HepG2 (cell line): ENCODE measurements around the gene GANC. TPM values are rescaled to one million over a fixed set of nuclear protein-coding genes. Genes with fewer than 3 reads are reported as not detected.

ENCODE experiments used
- ARNTL ChIP-seq: sonication (generic); formaldehyde crosslinking; IDR thresholded peaks from 2 replicates; pipeline ENCODE4 v1.4.0; 2020; ENCODE audit warnings: mild to moderate bottlenecking, missing genetic modification reagents
- ASH2L ChIP-seq: fragments of 300-600, 200-600 bp; sonication (generic); IDR thresholded peaks from 2 replicates; pipeline ENCODE4 v1.7.0; 2017; ENCODE audit warnings: low read depth, mild to moderate bottlenecking, moderate library complexity, mixed read lengths, low read length; ENCODE audit not compliant: insufficient read length
- ELF1 ChIP-seq: sonication (generic); formaldehyde crosslinking; IDR thresholded peaks from 2 replicates; pipeline ENCODE4 v1.4.0; 2020; ENCODE audit warnings: missing genetic modification reagents
- EZH2 ChIP-seq: conservative IDR thresholded peaks from 2 replicates; pipeline ENCODE4 v1.6.1; 2012; ENCODE audit warnings: mild to moderate bottlenecking, low read depth, low read length, moderate library complexity
- HMG20A ChIP-seq: IDR thresholded peaks from 2 replicates; pipeline ENCODE4 v1.6.1; 2016; ENCODE audit warnings: borderline replicate concordance
- NONO ChIP-seq, 2 experiments: fragments of 450-650 bp in 1 of 2; sonication (generic) in 1 of 2; formaldehyde crosslinking in 1 of 2; IDR thresholded peaks in 1 of 2; conservative IDR thresholded peaks in 1 of 2; 2 replicates each; pipeline versions ENCODE4 v1.6.1 to v1.8.0; 2017 to 2022; ENCODE audit warnings: mild to moderate bottlenecking in 1 of 2, missing genetic modification reagents in 1 of 2, moderate library complexity in 1 of 2
- PCBP1 ChIP-seq: fragments of 200-400 bp; formaldehyde crosslinking; IDR thresholded peaks from 2 replicates; pipeline ENCODE4 v1.6.1; 2017; ENCODE audit warnings: mild to moderate bottlenecking, low read depth, low read length, borderline replicate concordance
- SALL2 ChIP-seq: sonication (generic); formaldehyde crosslinking; IDR thresholded peaks from 2 replicates; pipeline ENCODE4 v1.8.1; 2023; ENCODE audit warnings: mild to moderate bottlenecking, missing genetic modification reagents, inconsistent platforms
- SOX5 ChIP-seq: IDR thresholded peaks from 2 replicates; pipeline ENCODE4 v1.6.1; 2016; ENCODE audit warnings: borderline replicate concordance
- TGIF2 ChIP-seq: IDR thresholded peaks from 2 replicates; pipeline ENCODE4 v1.6.1; 2016; ENCODE audit warnings: control low read depth, missing compliant biosample characterization
- ZNF101 ChIP-seq: sonication (generic); formaldehyde crosslinking; IDR thresholded peaks from 2 replicates; pipeline ENCODE4 v1.4.0; 2020; ENCODE audit warnings: mild to moderate bottlenecking, low read depth, missing genetic modification reagents, borderline replicate concordance
- ZNF263 ChIP-seq: sonication (generic); formaldehyde crosslinking; IDR thresholded peaks from 2 replicates; pipeline ENCODE4 v1.4.0; 2020; ENCODE audit warnings: missing genetic modification reagents
- ZNF501 ChIP-seq: sonication (generic); formaldehyde crosslinking; IDR thresholded peaks from 2 replicates; pipeline ENCODE4 v1.5.1; 2020; ENCODE audit warnings: mild to moderate bottlenecking, moderate library complexity, missing genetic modification reagents
- ZNF629 ChIP-seq: sonication (generic); formaldehyde crosslinking; conservative IDR thresholded peaks from 2 replicates; pipeline ENCODE4 v1.5.0; 2020; ENCODE audit warnings: missing genetic modification reagents
- ZNF652 ChIP-seq: IDR thresholded peaks from 2 replicates; pipeline ENCODE4 v1.6.1; 2016; ENCODE audit warnings: low read depth, borderline replicate concordance
- polyA plus RNA-seq, 8 experiments: library from polyadenylated mRNA; depleted of rRNA in 3 of 8; stranded (reverse) in 7 of 8; unstranded in 1 of 8; fragments of >200 nt; fragmentation: Illumina TruSeq in 4 of 8; extraction: Trizol in 4 of 8; gene quantifications; 2 replicates each; pipeline versions ENCODE4 v1.2.1 to v1.2.3, GENCODE V29; 2011 to 2016; ENCODE audit warnings: low read depth in 4 of 8, missing spikeins in 1 of 8, mixed read lengths in 1 of 8; ENCODE audit not compliant: insufficient read depth in 1 of 8
- total RNA-seq, 5 experiments: library from RNA; depleted of rRNA; stranded (reverse); fragments of >200 nt; fragmentation: Illumina TruSeq; extraction: Trizol; gene quantifications; 2 replicates each; pipeline ENCODE4 v1.2.3, GENCODE V29; 2016; ENCODE audit warnings: low read depth in 1 of 5
- TF ChIP-seq, protein P1 (sequence below): sonication (generic); formaldehyde crosslinking; IDR thresholded peaks from 2 replicates; pipeline ENCODE4 v1.4.0; 2020; ENCODE audit warnings: missing genetic modification reagents, borderline replicate concordance
- TF ChIP-seq, protein P2 (sequence below): sonication (generic); formaldehyde crosslinking; IDR thresholded peaks from 2 replicates; pipeline ENCODE4 v1.5.0; 2020; ENCODE audit warnings: mild to moderate bottlenecking, missing genetic modification reagents, moderate library complexity
- TF ChIP-seq, protein P3 (sequence below): sonication (generic); formaldehyde crosslinking; IDR thresholded peaks from 2 replicates; pipeline ENCODE4 v1.9.0; 2021; ENCODE audit warnings: missing genetic modification reagents, borderline replicate concordance
- TF ChIP-seq, protein P4 (sequence below): sonication (generic); formaldehyde crosslinking; IDR thresholded peaks from 2 replicates; pipeline ENCODE4 v1.4.0; 2020; ENCODE audit warnings: missing genetic modification reagents, mild to moderate bottlenecking, borderline replicate concordance
- TF ChIP-seq, protein P5 (sequence below): sonication (generic); formaldehyde crosslinking; IDR thresholded peaks from 2 replicates; pipeline ENCODE4 v1.4.0; 2020; ENCODE audit warnings: missing genetic modification reagents, low read depth, mild to moderate bottlenecking, borderline replicate concordance

Gene GANC
- total and polyA plus RNA-seq, 2 of the 13 experiments (the other 11 are each of a cell fraction or from before 2014, with no cell fraction given), result 17.0 to 21.0 TPM

DNA sequence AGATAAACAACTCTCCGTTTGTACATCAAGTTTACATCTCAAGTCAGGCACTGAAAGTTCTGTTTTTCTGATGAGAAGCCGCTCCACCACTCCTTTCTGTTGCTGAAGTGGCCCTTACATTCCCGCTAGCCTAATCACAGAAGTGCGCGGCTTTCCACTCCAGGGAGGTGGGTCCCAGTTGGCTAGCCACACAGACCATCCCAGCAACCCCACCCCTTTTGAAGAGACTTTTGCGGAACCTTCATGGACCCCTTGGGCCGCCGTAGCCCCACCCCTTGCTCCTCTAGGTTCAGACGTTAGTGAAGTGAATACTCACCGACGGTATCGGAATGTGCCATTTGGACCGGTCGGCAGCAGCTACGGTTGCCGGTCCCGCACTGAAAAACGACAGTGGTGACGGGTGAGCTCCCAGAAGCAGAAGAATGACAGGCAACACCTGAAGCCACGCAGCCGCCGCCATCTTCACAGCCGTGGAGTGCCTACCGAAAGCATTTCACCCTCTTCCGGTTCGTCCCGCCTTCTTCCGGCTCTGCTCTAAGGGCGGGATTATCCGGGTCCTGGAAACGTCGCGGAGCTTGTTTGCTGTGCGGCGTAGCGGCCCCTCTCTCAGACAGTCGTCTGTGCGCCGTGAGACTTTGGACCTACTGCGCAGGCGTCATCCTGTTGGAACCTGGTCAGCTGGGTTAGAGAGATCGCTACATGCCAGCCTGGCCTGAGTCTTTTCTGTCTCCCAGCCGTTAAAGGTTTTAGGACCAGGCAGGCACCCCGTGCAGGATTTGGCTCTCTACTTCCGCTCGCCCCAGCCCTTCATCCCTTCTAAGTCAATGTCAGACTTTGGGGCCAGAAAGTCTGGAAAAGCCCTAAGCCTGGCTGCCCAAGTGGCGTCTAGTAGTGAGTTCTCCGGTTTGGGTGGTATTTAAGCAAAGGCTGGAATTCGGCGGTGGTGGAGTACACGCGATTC lies at the start of gene GANC, which contains the start of gene TMEM87A (continued):
- TF ChIP-seq, protein P1, sequence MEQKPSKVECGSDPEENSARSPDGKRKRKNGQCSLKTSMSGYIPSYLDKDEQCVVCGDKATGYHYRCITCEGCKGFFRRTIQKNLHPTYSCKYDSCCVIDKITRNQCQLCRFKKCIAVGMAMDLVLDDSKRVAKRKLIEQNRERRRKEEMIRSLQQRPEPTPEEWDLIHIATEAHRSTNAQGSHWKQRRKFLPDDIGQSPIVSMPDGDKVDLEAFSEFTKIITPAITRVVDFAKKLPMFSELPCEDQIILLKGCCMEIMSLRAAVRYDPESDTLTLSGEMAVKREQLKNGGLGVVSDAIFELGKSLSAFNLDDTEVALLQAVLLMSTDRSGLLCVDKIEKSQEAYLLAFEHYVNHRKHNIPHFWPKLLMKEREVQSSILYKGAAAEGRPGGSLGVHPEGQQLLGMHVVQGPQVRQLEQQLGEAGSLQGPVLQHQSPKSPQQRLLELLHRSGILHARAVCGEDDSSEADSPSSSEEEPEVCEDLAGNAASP (CRISPR knock-in tag), result peak; percentile 8; the same call in 1 of the 2 replicates
- TF ChIP-seq ZNF101 (CRISPR knock-in tag) (no peak), ARNTL (CRISPR knock-in tag) (no peak), SOX5 (peak; percentile 33; the same call in 1 of the 2 replicates), HMG20A (CRISPR knock-in tag) (peak; percentile 12; the same call in 1 of the 2 replicates), SALL2 (CRISPR knock-in tag) (0 out of 2 replicates have a peak, but pooled peaks have one; percentile 27), TGIF2 (CRISPR knock-in tag) (peak; percentile 75), EZH2 (no peak), PCBP1 (0 out of 2 replicates have a peak, but pooled peaks have one; percentile 26), ZNF501 (peak; percentile 87), ZNF263 (CRISPR knock-in tag) (no peak), ZNF629 (CRISPR knock-in tag) (no peak; the same call in 1 of the 2 replicates), ELF1 (CRISPR knock-in tag) (peak; percentile 93), ASH2L (peak; percentile 82), ZNF652 (CRISPR knock-in tag) (no peak), NONO (IDR thresholded peaks at IDR 0.05) (no peak), NONO (CRISPR knock-in tag; conservative IDR thresholded peaks at IDR 0.05) (peak; percentile 60)
- TF ChIP-seq, protein P2, sequence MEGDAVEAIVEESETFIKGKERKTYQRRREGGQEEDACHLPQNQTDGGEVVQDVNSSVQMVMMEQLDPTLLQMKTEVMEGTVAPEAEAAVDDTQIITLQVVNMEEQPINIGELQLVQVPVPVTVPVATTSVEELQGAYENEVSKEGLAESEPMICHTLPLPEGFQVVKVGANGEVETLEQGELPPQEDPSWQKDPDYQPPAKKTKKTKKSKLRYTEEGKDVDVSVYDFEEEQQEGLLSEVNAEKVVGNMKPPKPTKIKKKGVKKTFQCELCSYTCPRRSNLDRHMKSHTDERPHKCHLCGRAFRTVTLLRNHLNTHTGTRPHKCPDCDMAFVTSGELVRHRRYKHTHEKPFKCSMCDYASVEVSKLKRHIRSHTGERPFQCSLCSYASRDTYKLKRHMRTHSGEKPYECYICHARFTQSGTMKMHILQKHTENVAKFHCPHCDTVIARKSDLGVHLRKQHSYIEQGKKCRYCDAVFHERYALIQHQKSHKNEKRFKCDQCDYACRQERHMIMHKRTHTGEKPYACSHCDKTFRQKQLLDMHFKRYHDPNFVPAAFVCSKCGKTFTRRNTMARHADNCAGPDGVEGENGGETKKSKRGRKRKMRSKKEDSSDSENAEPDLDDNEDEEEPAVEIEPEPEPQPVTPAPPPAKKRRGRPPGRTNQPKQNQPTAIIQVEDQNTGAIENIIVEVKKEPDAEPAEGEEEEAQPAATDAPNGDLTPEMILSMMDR (CRISPR knock-in tag), result no peak; the same call in 1 of the 2 replicates
- TF ChIP-seq, protein P3, sequence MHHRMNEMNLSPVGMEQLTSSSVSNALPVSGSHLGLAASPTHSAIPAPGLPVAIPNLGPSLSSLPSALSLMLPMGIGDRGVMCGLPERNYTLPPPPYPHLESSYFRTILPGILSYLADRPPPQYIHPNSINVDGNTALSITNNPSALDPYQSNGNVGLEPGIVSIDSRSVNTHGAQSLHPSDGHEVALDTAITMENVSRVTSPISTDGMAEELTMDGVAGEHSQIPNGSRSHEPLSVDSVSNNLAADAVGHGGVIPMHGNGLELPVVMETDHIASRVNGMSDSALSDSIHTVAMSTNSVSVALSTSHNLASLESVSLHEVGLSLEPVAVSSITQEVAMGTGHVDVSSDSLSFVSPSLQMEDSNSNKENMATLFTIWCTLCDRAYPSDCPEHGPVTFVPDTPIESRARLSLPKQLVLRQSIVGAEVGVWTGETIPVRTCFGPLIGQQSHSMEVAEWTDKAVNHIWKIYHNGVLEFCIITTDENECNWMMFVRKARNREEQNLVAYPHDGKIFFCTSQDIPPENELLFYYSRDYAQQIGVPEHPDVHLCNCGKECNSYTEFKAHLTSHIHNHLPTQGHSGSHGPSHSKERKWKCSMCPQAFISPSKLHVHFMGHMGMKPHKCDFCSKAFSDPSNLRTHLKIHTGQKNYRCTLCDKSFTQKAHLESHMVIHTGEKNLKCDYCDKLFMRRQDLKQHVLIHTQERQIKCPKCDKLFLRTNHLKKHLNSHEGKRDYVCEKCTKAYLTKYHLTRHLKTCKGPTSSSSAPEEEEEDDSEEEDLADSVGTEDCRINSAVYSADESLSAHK (CRISPR knock-in tag), result no peak
- TF ChIP-seq, protein P4, sequence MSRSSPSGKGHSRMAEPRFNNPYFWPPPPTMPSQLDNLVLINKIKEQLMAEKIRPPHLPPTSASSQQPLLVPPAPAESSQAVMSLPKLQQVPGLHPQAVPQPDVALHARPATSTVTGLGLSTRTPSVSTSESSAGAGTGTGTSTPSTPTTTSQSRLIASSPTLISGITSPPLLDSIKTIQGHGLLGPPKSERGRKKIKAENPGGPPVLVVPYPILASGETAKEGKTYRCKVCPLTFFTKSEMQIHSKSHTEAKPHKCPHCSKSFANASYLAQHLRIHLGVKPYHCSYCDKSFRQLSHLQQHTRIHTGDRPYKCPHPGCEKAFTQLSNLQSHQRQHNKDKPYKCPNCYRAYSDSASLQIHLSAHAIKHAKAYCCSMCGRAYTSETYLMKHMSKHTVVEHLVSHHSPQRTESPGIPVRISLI (CRISPR knock-in tag), result peak; percentile 56
- TF ChIP-seq, protein P5, sequence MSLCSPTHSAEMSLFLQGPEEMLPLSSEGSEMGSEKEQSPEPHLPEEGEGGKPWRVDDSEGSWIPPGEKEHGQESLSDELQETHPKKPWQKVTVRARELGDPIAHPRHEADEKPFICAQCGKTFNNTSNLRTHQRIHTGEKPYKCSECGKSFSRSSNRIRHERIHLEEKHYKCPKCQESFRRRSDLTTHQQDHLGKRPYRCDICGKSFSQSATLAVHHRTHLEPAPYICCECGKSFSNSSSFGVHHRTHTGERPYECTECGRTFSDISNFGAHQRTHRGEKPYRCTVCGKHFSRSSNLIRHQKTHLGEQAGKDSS (CRISPR knock-in tag), result peak; percentile 94; the same call in 1 of the 2 replicates
